H54 (cell line): Measurements from ENCODE around the gene ZNF680.
"Not testable (repeated sequence)": the region's sequence is repeated elsewhere in the genome, so short reads cannot be mapped to it uniquely, and the experiment has no call there.

Experiments
- DNase-seq: peaks from one replicate; pipeline ENCODE4 v3.0.0; 2011; ENCODE audit warnings: low spot score, mixed read lengths; ENCODE audit not compliant: insufficient read length
- FAIRE-seq: peaks from 3 replicates; lab custom pipeline; 2011; peaks lifted over from hg19 to GRCh38; lab: Jason Lieb, UNC
- POLR2A ChIP-seq: IDR thresholded peaks from 2 replicates; pipeline ENCODE4 v1.6.1; 2011; ENCODE audit warnings: low read depth, mild to moderate bottlenecking, low read length

The ZNF680 gene

DNA sequence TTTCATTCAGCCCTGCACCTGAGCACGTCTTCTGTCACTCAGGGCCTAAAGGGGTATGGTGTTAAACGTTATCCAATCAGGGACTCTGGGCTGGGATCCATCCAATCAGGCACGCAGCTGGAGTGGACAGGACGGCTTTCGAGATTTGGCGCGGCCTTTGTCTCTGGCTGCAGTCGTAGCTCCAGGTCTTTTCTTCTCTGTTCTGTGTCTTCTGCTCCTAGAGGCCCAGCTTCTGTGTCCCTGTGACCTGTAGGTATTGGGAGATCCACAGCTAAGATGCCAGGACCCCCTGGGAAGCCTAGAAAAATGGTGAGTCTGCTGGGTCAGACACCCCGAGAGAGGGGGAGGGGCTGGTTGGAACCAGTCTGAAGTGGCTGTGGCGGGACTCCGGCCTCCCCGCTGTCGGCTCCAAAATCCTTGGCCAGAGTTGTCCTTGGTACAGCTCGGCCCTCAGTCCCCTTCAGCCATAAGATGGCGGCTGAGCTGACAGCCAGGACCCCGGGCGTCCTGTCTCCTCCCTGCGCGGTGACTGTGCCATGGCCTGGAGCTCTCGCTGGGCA lies 11.7 kb upstream of the ZNF680 start:
- no peak for TF ChIP-seq POLR2A
- FAIRE-seq (no peak), DNase-seq (no peak)

- DNase-seq, FAIRE-seq: not testable (repeated sequence)
Measured at GRCh38 chr7:64570284-64570605, 7.4 kb upstream of the ZNF680 start.

DNA sequence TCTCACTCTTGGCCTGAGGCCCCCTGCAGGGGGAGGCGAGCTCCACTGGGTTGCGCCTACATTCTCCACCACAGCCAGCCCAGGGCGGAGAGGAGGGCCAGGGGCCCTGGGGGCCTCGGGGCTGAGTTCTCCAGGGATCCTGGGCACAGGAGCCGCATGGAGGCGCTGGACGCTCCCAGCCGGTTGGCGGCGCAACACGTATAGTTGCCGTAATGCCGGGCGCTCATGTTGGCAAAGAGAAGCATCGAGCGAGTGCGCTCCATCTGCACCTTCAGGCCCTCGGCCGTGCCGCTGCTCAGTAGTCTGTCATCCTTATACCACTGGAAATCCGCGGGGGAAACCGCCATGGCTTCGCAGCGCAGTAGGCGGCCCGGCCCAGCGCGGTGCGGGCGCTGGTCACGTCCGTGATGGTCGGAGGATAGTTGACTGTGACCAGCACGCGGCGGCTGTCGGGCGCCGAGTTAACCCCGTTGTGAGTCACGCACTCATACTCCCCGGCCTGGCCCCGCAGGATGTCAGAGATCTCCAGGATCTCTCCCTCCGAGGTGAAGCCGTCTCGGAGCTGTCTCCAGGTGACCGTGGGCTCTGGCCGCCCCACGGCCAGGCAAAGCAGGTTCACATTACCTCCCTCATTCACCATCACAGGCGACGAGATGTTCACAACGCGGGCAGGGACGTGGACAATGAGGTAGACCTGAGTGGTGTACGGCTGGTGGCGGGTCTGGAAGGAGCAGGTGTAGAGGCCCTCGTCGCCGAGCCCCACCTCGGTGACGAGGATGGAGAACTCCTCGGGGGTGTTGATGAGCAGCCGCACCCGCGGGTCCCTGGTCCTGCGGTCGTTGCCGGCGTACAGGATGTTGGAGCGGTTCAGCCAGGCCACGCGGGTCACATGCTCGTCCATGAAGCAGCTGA lies 6.8 kb upstream of the ZNF680 start:
- not testable (repeated sequence) for FAIRE-seq, DNase-seq

- FAIRE-seq, result no peak
- no peak for TF ChIP-seq POLR2A
- DNase-seq, result no peak
Measured at GRCh38 chr7:64562256-64562625, 630 bp downstream of the ZNF680 start.

DNA sequence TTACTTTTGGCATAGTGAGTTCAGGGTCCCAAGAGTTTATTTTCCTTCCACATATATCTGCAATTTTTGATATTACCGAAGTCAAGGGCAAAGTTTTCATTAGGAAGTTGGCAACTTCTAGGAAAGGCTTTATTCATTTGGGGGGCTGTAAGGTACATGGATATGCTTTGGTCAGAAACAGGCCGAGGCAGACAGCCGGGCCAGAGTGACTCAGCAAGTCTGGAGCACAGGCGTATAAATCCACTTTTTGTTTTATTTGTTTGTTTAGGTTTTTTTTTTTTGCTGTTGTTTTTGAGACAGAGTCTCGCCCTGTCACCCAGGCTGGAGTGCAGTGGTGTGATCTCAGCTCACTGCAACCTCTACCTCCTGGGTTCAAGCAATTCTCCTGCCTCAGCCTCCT lies 3.7 kb downstream of the ZNF680 start:
- TF ChIP-seq POLR2A, result no peak
- FAIRE-seq (no peak), DNase-seq (no peak)

DNA sequence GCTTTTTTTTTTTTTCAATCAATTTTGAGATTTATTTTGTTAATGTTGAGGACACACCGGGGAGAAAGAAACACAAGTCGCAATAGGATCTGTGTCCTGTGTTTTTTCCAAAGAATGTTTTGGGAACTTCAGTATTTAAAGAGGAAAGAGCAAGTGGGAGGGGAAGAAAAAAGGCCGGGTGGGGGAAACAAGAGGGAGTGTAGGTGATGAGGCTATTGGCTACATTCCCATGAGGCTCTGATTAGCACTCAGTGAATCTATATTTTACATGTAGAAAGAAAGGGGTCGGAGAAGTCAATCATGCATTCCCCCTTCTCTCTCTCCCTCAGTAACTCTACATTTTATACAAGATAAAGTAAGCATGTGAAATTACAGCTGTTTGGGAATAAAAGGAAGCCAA lies 4.1 kb downstream of the ZNF680 start:
- no peak for DNase-seq
- TF ChIP-seq POLR2A, result no peak
- no peak for FAIRE-seq

DNA sequence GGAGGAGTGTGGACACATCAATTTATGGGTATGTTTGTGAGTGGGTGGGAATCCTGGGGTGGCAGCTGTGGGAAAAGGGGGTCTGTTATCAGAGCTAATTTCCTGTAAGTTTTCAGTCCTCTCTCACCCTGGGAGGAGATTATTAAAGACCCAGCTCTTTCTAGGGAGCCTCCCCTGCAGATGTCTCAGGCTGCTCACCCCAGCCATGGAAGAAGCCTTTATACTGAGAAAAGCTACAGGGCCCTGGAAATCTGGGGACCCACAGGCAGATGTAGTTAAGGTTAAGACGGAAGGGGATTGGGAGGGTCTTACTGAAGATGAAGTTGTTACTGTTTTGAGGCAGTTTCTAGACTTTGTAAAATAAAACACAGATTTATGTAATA lies 4.6 kb downstream of the ZNF680 start:
- DNase-seq (no peak), FAIRE-seq (no peak)
- TF ChIP-seq POLR2A, result no peak

DNA sequence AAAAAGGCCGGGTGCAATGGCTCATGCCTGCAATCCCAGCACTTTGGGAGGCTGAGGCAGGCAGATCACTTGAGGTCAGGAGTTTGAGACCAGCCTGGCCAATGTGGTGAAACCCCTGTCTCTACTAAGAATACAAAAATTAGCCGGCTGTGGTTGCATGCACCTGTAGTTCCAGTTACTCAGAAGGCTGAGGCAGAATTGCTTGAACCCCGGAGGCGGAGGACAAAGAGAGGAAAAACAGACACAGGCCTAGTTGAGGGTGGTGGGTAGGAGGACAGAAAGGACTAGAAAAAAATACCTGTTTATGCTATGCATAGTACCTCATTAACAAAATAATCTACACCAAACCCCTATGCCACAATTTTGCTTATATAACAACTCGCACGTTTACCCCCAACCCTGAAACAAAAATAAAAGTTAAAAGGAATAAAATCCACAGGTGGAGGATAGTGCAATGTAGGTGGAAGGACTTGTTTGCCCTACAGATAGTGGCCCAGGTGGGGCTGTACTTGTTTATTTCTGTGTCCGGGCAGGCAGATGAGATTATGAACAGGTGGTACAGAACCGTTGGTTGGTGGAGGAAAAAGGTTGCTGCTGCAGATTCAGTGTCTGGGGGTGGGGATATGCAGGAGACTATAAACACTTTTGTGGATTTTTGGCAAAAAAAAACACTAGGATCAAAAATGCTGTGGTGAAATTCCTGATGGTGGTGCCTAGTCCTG lies 5.1 kb downstream of the ZNF680 start:
- DNase-seq, result no peak
- FAIRE-seq, result no peak
- TF ChIP-seq POLR2A, result no peak

- TF ChIP-seq POLR2A, result no peak
- no peak for DNase-seq
- FAIRE-seq, result no peak
Measured at GRCh38 chr7:64555046-64555445, 7.8 kb downstream of the ZNF680 start.

GRCh38 chr7:64554188-64554587 lies 8.7 kb downstream of the ZNF680 start:
- not testable (repeated sequence) for DNase-seq, FAIRE-seq

DNA sequence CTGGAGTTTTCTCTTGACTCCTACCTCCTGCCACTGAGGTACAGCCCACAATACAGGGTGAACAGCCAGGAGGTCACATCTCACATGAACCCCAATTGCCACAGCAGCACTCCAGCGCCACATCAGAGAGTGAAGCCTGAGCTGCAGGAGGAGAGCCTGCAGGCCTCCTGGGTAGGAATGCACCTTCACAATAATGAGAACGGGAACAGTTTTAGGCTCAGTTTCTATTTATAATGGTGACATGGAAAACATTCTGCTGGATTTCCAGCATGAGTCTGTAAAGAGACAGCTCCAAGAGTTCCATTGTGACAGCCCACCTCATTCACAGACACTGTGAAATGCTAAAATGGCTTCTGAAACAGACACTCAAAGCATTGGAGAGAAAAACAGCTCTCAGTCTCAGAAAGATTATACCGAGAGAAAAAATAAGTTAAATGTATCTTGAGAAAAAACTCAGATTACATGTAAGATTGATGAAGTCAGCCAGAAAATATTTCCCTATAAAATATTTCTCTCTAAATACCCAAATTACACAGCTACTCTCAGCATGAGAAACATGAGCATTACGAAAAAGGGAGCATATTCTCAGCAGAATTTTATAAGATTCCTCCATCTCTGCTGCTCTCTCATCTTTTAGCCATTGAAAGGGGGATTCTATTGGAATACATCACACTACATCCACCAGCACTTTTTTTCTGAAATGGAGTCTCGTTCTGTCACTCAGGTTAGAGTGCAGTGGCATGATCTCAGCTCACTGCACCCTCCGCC lies 11.3 kb downstream of the ZNF680 start:
- no peak for DNase-seq
- no peak for FAIRE-seq
- no peak for TF ChIP-seq POLR2A

- FAIRE-seq, result no peak
- DNase-seq, result no peak
- no peak for TF ChIP-seq POLR2A
Measured at GRCh38 chr7:64544010-64544409, 18.9 kb downstream of the ZNF680 start.

DNA sequence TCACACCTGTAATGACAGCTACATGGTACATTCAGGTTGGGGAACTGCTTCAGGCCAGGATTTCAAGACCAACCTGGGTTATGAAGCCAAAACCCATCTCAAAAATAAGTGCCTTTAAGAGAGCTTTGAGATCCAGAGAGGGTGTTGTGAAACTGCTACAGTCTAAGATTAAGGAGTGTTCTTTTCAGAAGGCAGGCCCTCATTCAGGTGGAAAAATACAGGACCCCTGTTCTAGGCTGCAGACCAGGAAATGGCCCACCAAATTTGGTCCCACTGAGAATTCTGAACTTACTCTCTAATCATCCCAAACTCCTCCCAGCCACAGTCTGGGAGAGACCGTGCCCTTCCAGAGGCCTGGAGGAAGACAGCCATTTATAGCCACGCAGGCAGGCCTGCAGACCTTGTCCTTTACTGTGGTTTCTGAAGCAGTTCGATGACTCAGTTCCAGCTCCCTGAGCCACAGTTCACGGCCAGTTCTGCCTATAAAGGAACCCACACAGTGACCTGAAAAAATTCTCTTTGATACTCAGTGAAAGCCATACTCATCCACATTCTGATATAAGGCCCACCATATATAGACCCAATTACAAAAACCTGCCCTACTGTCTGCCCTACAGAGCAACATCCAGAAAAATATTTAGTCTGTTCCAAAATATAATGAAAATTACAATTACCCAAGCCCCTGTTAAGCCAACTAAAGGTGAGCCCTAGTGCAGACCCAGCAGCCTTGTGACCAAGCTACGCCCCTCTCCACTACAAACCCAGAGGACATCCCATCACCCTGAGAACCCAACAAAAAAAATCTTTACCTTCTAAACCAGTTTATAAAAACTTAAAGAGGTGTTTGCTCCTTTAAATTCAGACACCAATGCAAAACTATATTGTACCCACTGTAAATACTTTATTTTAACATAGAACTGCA lies 21.2 kb downstream of the ZNF680 start:
- FAIRE-seq, result peak; percentile 99
- TF ChIP-seq POLR2A, result no peak
- peak; percentile 26 for DNase-seq
